ENCODE results near the gene CRB2.
"Not testable (repeated sequence)": the region's sequence is repeated elsewhere in the genome, so short reads cannot be mapped to it uniquely, and the experiment has no call there.

The CRB2 gene

GRCh38 chr9:123387686-123388085 lies 31.7 kb downstream of the CRB2 start:
- no peak for DNase-seq

- DNase-seq = no peak
Measured at GRCh38 chr9:123389070-123389469, 33.1 kb downstream of the CRB2 start.

GRCh38 chr9:123389698-123390097 lies 33.7 kb downstream of the CRB2 start:
- no peak for DNase-seq

- no peak for DNase-seq
Measured at GRCh38 chr9:123390337-123391135, 34.5 kb downstream of the CRB2 start.

- no peak for DNase-seq
Measured at GRCh38 chr9:123391233-123391632, 35.2 kb downstream of the CRB2 start.

GRCh38 chr9:123391946-123392345 lies 35.9 kb downstream of the CRB2 start:
- no peak for DNase-seq

GRCh38 chr9:123392802-123393201 lies 36.8 kb downstream of the CRB2 start:
- DNase-seq = no peak

- no peak for DNase-seq
Measured at GRCh38 chr9:123394291-123395235, 38.6 kb downstream of the CRB2 start.

GRCh38 chr9:123395276-123395688 lies 39.3 kb downstream of the CRB2 start:
- DNase-seq = no peak

GRCh38 chr9:123395689-123396511 lies 39.9 kb downstream of the CRB2 start:
- DNase-seq = no peak

- no peak for DNase-seq
Measured at GRCh38 chr9:123397975-123398374, 42.0 kb downstream of the CRB2 start.

- DNase-seq = not testable (repeated sequence)
Measured at GRCh38 chr9:123398938-123399337, 42.9 kb downstream of the CRB2 start.

GRCh38 chr9:123399803-123400378 lies 43.9 kb downstream of the CRB2 start:
- peak; percentile 81 for DNase-seq

- DNase-seq = no peak
Measured at GRCh38 chr9:123400926-123401503, 45.0 kb downstream of the CRB2 start.

- peak; percentile 79 for DNase-seq
Measured at GRCh38 chr9:123401879-123402513, 46.0 kb downstream of the CRB2 start.

- DNase-seq = no peak
Measured at GRCh38 chr9:123402981-123403509, 47.0 kb downstream of the CRB2 start.

- no peak for DNase-seq
Measured at GRCh38 chr9:123406016-123406415, 50.0 kb downstream of the CRB2 start.

GRCh38 chr9:123406691-123407216 lies 50.8 kb downstream of the CRB2 start:
- no peak for DNase-seq

- DNase-seq = no peak
Measured at GRCh38 chr9:123407217-123407851, 51.3 kb downstream of the CRB2 start.
